SU-DHL-6 (cell line): ENCODE results near the gene SMIM8.

Experiments used
- CTCF ChIP-seq: fragments of 200-600 bp; sonication (generic); IDR thresholded peaks from one replicate; pipeline ENCODE4 v1.5.1; 2017; ENCODE audit warnings: antibody characterized with exemption, mild to moderate bottlenecking, low read length, moderate library complexity; ENCODE audit not compliant: insufficient read depth, poor library complexity, severe bottlenecking
- EZH2phosphoT487 ChIP-seq: fragments of 200-600 bp; sonication (generic), shearing (Covaris generic); conservative IDR thresholded peaks from 2 replicates; pipeline ENCODE4 v1.6.1; 2018; ENCODE audit warnings: mild to moderate bottlenecking, antibody characterized with exemption, low read length, moderate library complexity, mixed read lengths

GRCh38 chr6:87289571-87289970 is 32.8 kb upstream of the SMIM8 start:
- no peak for TF ChIP-seq CTCF
- TF ChIP-seq EZH2phosphoT487, result no peak
